ENCODE results near the gene GTPBP4.
A peak's percentile ranks its signal among the peaks of the same experiment; 100 is the strongest.

The GTPBP4 gene

DNA sequence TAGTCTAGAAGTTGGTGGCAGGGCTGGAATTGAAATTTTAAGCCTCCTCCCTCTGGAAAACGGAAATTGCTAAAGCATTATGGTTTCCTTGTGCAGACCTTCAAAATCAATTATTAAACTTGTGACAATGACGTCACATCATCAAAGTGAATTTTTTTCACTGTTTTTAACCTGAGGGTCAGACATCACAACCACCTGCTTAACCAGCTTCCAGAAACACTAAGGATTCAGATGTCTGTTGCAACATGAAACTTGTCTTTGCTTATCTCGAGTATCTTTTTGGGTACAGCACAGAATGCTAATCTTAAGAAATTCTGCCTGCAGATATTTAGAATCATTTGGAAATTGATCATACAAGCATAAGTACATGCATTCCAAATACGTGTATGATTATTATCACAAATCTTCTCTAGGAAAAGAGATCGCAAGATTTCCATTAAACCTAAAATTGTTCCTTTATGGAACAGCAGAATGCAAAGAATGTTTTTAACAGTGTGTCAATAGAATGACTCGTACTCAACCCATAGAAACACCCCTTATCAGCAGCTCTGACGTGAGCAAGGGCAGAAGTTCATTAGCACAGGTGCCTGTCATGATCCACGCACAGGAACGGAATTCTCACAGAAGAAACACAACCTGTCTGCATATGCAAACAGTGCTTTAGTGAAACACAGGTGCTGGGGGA lies 4.1 kb upstream of the GTPBP4 start:
- Histone ChIP-seq H3K4me3 (ENCODE audit: low read length) (no peak overlapping the region), H3K27me3 (ENCODE audit: insufficient read depth, low read length) (no peaks in the 10 kb centered on the region), H3K9ac (ENCODE audit: low read depth, low read length) (no peak overlapping the region), H3K36me3 (ENCODE audit: insufficient read depth, low read depth, low read length) (no peaks in the 10 kb centered on the region), H3K27ac (ENCODE audit: low read length) (no peak overlapping the region), H3K4me1 (ENCODE audit: insufficient read depth, low read length) (0 out of 2 replicates have a peak, but pooled peaks cover 3% of the 10 kb centered on the region), H3K9me3 (ENCODE audit: insufficient read depth, low read depth, low read length) (peaks cover 23% of the 10 kb centered on the region)

DNA sequence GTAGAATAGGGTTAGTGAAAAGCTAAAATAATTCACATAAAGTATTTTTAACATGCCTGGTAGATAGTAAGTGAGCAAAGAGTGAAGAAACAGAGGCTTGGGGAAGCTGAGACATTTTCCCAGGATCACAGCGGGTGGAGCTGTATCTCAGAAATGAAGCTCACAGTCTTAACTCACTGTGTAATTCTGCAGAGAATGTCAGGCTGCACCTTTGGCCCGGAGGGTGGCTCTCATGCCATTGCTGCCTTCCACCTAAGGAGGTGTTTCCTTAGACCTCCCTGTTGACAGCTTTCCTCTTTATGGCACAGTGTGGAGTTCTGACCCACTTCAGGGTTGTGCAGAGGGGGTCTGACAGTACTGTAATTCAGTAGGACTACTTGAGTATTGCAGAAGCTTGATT lies 2.9 kb upstream of the GTPBP4 start:
- no peak overlapping the region for H3K9ac ChIP-seq (ENCODE audit: low read depth, low read length)
- H3K4me1 ChIP-seq (ENCODE audit: insufficient read depth, low read length), result peaks cover 3% of the 10 kb centered on the region; the same call in 1 of the 2 replicates

DNA sequence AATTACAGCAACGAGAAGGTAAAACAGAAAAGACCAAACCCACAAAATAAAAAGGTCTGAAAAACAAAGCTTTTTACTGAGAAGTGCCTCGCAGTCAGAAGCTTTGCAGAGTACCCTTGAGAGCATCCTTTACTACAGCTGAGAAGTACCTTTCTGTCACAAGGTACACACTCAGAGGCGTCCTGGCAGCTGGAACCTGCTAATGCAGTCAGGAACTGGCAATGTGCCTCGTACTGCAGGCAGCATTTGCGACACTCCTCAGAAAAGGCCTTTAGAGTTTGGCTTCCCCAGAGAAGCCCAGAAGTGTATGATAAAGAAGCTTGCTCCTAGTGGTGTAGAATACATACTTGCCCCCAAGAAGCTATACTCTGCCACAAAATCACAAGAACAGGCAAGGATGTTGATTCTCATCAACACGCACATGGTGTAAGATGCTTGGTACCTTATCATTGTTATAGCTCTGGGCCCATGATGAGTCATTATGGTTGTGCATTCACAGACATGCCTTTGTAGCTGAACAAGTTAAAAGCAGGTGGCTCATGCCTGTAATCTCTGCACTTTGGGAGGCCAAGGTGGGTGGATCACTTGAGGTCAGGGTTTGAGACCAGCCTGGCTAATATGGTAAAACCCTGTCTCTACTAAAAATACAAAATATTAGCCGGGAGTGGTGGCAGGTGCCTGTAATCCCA lies 2.0 kb upstream of the GTPBP4 start:
- no peak overlapping the region for H3K9ac ChIP-seq (ENCODE audit: low read depth, low read length)
- H3K9me3 ChIP-seq (ENCODE audit: insufficient read depth, low read depth, low read length), result peaks cover 2% of the 10 kb centered on the region; the same call in 1 of the 2 replicates
- H3K4me3 ChIP-seq (ENCODE audit: low read length), result no peak overlapping the region
- peaks cover 3% of the 10 kb centered on the region; the same call in 1 of the 2 replicates for H3K4me1 ChIP-seq (ENCODE audit: insufficient read depth, low read length)
- no peaks in the 10 kb centered on the region for H3K27me3 ChIP-seq (ENCODE audit: insufficient read depth, low read length)
- peaks cover 13% of the 10 kb centered on the region for H3K36me3 ChIP-seq (ENCODE audit: insufficient read depth, low read depth, low read length)
- no peak overlapping the region for H3K27ac ChIP-seq (ENCODE audit: low read length)

More for the DNA sequence above, 2.9 kb upstream of the GTPBP4 start:
- no peak overlapping the region for H3K27ac ChIP-seq (ENCODE audit: low read length)
- H3K9me3 ChIP-seq (ENCODE audit: insufficient read depth, low read depth, low read length), result peaks cover 11% of the 10 kb centered on the region
- no peak overlapping the region for H3K4me3 ChIP-seq (ENCODE audit: low read length)
- H3K27me3 ChIP-seq (ENCODE audit: insufficient read depth, low read length), result no peaks in the 10 kb centered on the region
- H3K36me3 ChIP-seq (ENCODE audit: insufficient read depth, low read depth, low read length), result peaks cover 6% of the 10 kb centered on the region; the same call in 1 of the 2 replicates

DNA sequence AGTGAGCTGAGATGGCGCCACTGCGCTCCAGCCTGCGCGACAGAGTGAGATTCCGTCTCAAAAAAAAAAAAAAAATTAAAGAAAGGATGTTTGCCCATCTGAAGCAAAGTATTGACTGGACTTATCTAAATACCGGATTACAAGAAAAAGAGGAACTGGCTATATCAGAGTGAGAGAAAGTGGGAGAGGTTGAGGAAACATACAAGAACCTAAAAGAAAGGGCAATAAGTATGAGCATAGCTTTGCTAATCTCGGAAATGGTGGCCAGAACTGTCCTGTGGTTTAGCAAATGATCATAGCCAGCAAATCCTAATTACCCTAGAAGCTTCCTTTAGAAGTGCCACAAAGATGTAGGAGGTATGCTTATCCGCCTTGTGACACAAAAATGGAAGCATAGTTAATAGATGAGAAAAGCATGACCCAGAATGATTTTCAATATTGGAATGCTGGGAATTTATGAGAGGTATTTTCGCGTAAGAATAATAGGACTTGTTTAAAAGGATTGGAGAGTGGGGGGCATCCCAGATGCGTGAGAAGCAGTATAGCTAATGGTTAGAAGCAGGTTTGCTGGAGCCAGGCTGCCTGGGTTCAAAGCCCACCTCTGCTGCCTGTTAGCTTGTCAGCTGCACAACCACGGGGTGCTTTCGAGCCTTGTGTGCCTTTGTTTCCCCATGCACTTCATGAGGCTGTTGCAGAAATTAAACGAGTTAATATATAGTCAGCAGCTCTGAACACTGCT lies 1.2 kb upstream of the GTPBP4 start:
- peaks cover 3% of the 10 kb centered on the region; the same call in 1 of the 2 replicates for H3K4me1 ChIP-seq (ENCODE audit: insufficient read depth, low read length)
- H3K9ac ChIP-seq (ENCODE audit: low read depth, low read length), result peak overlapping the region; percentile 99; the same call in 1 of the 2 replicates
- no peaks in the 10 kb centered on the region; the same call in 1 of the 2 replicates for H3K9me3 ChIP-seq (ENCODE audit: insufficient read depth, low read depth, low read length)
- H3K36me3 ChIP-seq (ENCODE audit: insufficient read depth, low read depth, low read length), result peaks cover 13% of the 10 kb centered on the region
- no peaks in the 10 kb centered on the region for H3K27me3 ChIP-seq (ENCODE audit: insufficient read depth, low read length)
- H3K27ac ChIP-seq (ENCODE audit: low read length), result peak overlapping the region; percentile 89
- peak overlapping the region; percentile 90 for H3K4me3 ChIP-seq (ENCODE audit: low read length)

DNA sequence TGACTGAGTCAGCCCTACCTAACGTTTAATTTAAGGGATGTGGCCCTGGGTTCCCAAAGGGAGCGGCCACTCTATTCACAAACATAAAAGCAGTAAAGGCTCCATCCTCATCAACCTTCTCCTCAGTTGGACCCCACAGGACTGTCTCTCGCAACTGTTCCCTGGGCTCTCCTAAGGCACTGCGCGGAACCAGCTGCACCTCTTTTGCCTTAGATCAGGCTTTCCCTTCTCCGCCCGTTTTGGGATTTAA lies 689 bp upstream of the GTPBP4 start:
- Histone ChIP-seq H3K27me3 (ENCODE audit: insufficient read depth, low read length) (no peaks in the 10 kb centered on the region), H3K4me3 (ENCODE audit: low read length) (peak overlapping the region; percentile 90), H3K4me1 (ENCODE audit: insufficient read depth, low read length) (peaks cover 3% of the 10 kb centered on the region; the same call in 1 of the 2 replicates), H3K9ac (ENCODE audit: low read depth, low read length) (peak overlapping the region; percentile 99), H3K36me3 (ENCODE audit: insufficient read depth, low read depth, low read length) (peaks cover 16% of the 10 kb centered on the region), H3K9me3 (ENCODE audit: insufficient read depth, low read depth, low read length) (no peaks in the 10 kb centered on the region), H3K27ac (ENCODE audit: low read length) (peak overlapping the region; percentile 89)

DNA sequence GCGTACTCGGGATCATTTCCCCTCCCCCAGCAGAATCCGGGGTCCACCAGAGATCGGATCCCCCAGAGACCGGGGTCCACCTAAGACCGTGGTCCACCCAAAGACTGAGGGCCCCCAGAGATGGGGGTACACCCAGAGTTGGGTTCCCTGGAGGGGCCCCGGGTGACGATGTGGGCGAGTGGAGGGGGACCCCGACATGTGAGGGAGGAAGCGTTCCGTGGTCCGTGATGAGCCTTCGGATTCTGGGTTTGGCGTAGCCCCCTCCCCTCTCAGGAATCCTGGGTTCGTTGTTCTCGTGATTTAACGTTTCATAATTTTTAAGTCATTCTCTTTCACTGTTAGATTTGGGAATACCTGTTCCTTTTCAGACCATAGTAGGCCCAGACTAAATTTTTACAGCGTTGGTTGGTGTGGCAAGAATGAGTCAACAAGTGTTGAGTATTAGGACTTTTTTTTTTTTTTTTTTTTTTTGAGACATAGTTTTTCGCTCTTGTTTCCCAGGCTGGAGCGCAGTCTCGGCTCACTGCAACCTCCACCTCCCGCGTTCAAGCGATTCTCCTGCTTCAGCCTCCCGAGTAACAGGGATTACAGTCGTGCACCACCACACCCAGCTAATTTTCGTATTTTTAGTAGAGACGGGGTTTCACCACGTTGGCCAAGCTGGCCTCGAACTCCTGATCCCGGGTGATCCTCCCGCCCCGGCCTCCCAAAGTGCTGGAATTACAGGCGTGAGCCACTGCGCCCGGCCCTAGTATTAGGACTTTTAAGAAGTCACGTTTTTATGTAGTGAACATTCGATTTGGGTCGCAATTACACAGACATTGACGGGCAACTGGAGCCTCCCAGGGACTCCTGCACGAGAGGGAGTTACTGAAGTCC lies 672 bp downstream of the GTPBP4 start:
- H3K27ac ChIP-seq (ENCODE audit: low read length), result peak overlapping the region; percentile 89
- H3K36me3 ChIP-seq (ENCODE audit: insufficient read depth, low read depth, low read length), result peaks cover 30% of the 10 kb centered on the region

DNA sequence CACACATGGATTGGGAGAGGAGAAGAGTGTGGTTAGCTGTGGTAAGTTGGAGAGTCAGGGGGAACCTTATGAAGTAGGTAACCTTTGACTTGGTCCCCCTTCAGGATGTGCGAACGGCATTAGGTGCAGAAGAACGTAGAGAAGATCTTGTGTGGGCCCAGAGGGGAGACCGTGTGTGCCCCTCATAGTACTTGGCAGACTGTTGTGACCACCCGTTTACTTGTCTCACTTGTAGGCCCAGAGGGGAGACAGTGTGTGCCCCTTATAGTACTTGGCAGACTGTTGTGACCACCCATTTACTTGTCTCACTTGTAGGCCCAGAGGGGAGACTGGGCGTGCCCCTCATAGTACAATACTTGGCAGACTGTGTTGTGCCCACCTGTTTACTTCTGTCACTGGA lies 2.6 kb downstream of the GTPBP4 start:
- peaks cover 49% of the 10 kb centered on the region for H3K36me3 ChIP-seq (ENCODE audit: insufficient read depth, low read depth, low read length)
- H3K9me3 ChIP-seq (ENCODE audit: insufficient read depth, low read depth, low read length), result no peaks in the 10 kb centered on the region
- H3K27ac ChIP-seq (ENCODE audit: low read length), result no peak overlapping the region
- H3K27me3 ChIP-seq (ENCODE audit: insufficient read depth, low read length), result no peaks in the 10 kb centered on the region
- no peak overlapping the region for H3K9ac ChIP-seq (ENCODE audit: low read depth, low read length)
- H3K4me1 ChIP-seq (ENCODE audit: insufficient read depth, low read length), result peaks cover 3% of the 10 kb centered on the region; the same call in 1 of the 2 replicates
- no peak overlapping the region for H3K4me3 ChIP-seq (ENCODE audit: low read length)

More for the DNA sequence above, 672 bp downstream of the GTPBP4 start:
- Histone ChIP-seq H3K4me3 (ENCODE audit: low read length) (peak overlapping the region; percentile 90), H3K9me3 (ENCODE audit: insufficient read depth, low read depth, low read length) (no peaks in the 10 kb centered on the region), H3K4me1 (ENCODE audit: insufficient read depth, low read length) (peaks cover 3% of the 10 kb centered on the region; the same call in 1 of the 2 replicates), H3K27me3 (ENCODE audit: insufficient read depth, low read length) (no peaks in the 10 kb centered on the region), H3K9ac (ENCODE audit: low read depth, low read length) (peak overlapping the region; percentile 99)

DNA sequence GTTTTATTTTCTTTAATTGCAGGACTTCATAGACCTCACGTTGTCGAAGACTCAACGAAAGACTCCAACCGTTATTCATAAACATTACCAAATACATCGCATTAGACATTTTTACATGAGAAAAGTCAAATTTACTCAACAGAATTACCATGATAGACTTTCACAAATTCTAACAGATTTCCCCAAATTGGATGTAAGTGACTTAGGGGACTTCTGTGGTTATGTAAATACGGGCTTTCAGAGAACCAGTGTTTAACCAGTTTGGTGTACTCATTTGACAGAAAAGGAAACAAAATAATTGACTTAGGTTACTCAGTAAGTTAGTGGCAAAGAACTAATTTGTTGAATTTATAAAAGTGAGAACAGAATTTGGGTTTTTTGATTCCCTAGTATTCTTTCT lies 4.2 kb downstream of the GTPBP4 start:
- peaks cover 65% of the 10 kb centered on the region for H3K36me3 ChIP-seq (ENCODE audit: insufficient read depth, low read depth, low read length)
- H3K27me3 ChIP-seq (ENCODE audit: insufficient read depth, low read length), result no peaks in the 10 kb centered on the region
- H3K27ac ChIP-seq (ENCODE audit: low read length), result no peak overlapping the region

DNA sequence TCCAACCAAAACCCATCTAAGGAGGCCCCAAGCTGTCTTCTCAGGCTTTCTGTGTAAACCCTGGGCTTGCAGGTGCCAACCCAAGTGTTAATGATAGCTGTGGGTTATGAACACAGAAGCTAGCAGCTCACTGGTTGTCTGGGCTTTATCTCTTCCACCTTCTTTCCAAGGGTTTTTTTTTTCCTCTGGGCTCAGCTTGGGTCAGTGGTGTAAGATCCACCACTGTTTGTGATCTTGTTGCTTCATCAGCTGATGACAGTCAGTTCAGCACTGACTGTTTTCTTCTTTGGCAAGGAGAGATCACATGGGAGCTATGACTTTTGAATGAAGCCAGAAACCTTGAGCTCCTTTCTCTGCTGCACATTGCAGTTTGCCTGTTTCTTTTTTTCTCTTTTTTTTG lies 4.6 kb downstream of the GTPBP4 start:
- Histone ChIP-seq H3K36me3 (ENCODE audit: insufficient read depth, low read depth, low read length) (peaks cover 69% of the 10 kb centered on the region), H3K4me3 (ENCODE audit: low read length) (no peak overlapping the region), H3K27ac (ENCODE audit: low read length) (no peak overlapping the region), H3K9me3 (ENCODE audit: insufficient read depth, low read depth, low read length) (no peaks in the 10 kb centered on the region), H3K9ac (ENCODE audit: low read depth, low read length) (no peak overlapping the region), H3K27me3 (ENCODE audit: insufficient read depth, low read length) (no peaks in the 10 kb centered on the region), H3K4me1 (ENCODE audit: insufficient read depth, low read length) (no peaks in the 10 kb centered on the region; the same call in 1 of the 2 replicates)

More for the DNA sequence above, 4.2 kb downstream of the GTPBP4 start:
- Histone ChIP-seq H3K9me3 (ENCODE audit: insufficient read depth, low read depth, low read length) (no peaks in the 10 kb centered on the region), H3K4me1 (ENCODE audit: insufficient read depth, low read length) (peaks cover 1% of the 10 kb centered on the region; the same call in 1 of the 2 replicates), H3K9ac (ENCODE audit: low read depth, low read length) (no peak overlapping the region), H3K4me3 (ENCODE audit: low read length) (no peak overlapping the region)

DNA sequence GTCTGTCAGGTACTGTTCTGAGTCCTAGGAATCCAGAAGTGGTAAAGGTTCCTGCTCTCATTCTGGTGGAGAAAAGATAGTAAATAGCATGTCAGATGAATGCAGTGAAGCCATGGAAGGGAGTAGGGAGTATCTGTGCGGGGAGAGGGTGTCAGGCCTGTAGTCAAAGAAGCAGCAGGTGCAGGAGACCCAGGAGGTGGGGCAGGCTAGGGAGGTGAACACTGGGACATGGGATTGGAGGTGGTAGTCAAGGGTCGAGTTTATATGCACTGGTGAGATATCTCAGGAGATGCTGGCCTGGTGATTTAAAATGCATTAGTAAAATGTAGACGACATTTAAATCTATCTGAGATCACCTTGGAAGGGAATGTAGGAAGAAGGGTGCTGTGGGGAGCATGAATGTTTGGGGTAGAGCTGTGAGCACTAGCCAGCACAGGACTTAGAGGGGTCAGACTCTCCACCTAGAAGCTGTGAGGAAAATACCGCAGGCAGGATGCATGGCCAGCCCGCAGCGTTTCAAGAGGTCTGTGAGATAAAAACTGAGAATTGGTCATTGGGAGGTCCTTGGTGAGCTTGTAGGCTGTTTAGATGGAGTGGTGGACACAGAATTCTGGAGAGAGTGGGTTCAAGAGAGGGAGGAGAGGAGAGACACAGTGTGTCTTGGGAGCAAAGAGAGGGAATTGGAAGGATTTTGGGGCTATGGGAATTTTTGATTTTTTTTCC lies 6.8 kb downstream of the GTPBP4 start:
- Histone ChIP-seq H3K9ac (ENCODE audit: low read depth, low read length) (no peak overlapping the region), H3K4me1 (ENCODE audit: insufficient read depth, low read length) (no peaks in the 10 kb centered on the region), H3K27ac (ENCODE audit: low read length) (no peak overlapping the region), H3K9me3 (ENCODE audit: insufficient read depth, low read depth, low read length) (no peaks in the 10 kb centered on the region), H3K27me3 (ENCODE audit: insufficient read depth, low read length) (no peaks in the 10 kb centered on the region), H3K4me3 (ENCODE audit: low read length) (no peak overlapping the region), H3K36me3 (ENCODE audit: insufficient read depth, low read depth, low read length) (peaks cover 86% of the 10 kb centered on the region)

All from iPS-20b (cell line).